GM12878 (cell line): ENCODE results near the gene AHNAK. TPM values are rescaled to one million over a fixed set of nuclear protein-coding genes. Genes with fewer than 3 reads are reported as not detected.
"Not testable (repeated sequence)": the region's sequence is repeated elsewhere in the genome, so short reads cannot be mapped to it uniquely, and the experiment has no call there.

Source experiments
- ATAC-seq: fragments of 200-7000 bp; cut with Tn5 transposase; 3 replicates; pipeline ENCODE4 v1.9.1; 2020; ENCODE audit warnings: mild to moderate bottlenecking, moderate library complexity
- BruUV-seq: library from RNA; stranded (reverse); fragments of 400-500 nt; replicated peaks from 2 replicates; lab custom pipeline; 2021; lab: Mats Ljungman, UMichigan
- CTCF ChIA-PET: fragments of 300-600 bp; sonication (Branson Sonifier 250); formaldehyde crosslinking; extraction: SDS; loops from one replicate; lab custom pipeline; 2021; ENCODE audit warnings: inconsistent platforms; lab: Yijun Ruan, JAX
- POLR2A ChIA-PET: fragments of 350-600 bp; formaldehyde crosslinking; extraction: SDS; loops from one replicate; lab custom pipeline; 2021; ENCODE audit warnings: inconsistent platforms; lab: Charles Lee
- RAD21 ChIA-PET: fragments of 300-600 bp; sonication (Branson Sonifier 250); formaldehyde crosslinking; loops from one replicate; lab custom pipeline; 2023; ENCODE audit warnings: antibody characterized with exemption; ENCODE audit not compliant: unreplicated experiment; lab: Charles Lee
- SMC1A ChIA-PET: fragments of 300-600 bp; sonication (Branson Sonifier 250); formaldehyde crosslinking; loops from one replicate; lab custom pipeline; 2023; ENCODE audit not compliant: unreplicated experiment, uncharacterized antibody; lab: Charles Lee
- DNase-seq: peaks from one replicate; pipeline ENCODE4 v3.0.0-alpha.2; 2011; ENCODE audit warnings: low read depth, low spot score
- FAIRE-seq: peaks from 3 replicates; lab custom pipeline; 2011; peaks lifted over from hg19 to GRCh38; lab: Jason Lieb, UNC
- H2AFZ ChIP-seq: 2 replicates; pipeline ENCODE4 v1.6.0; 2011; ENCODE audit warnings: low read depth, low read length, control low read depth; ENCODE audit not compliant: control insufficient read depth
- H3K27ac ChIP-seq: 2 replicates; pipeline ENCODE4 v1.5.1; 2011; ENCODE audit warnings: control low read depth; ENCODE audit not compliant: control insufficient read depth, insufficient read depth
- H3K27me3 ChIP-seq, 2 experiments: replicated peaks in 1 of 2; 2 replicates each; pipeline versions ENCODE4 v1.6.0 to v1.6.1; 2011; ENCODE audit warnings: low read length in 1 of 2; ENCODE audit not compliant: control insufficient read depth in 2 of 2, insufficient read depth in 2 of 2
- H3K36me3 ChIP-seq, 2 experiments: 2 replicates each; pipeline ENCODE4 v1.5.1; 2011; ENCODE audit warnings: low read length in 1 of 2; ENCODE audit not compliant: control insufficient read depth in 2 of 2, insufficient read depth in 2 of 2
- H3K4me1 ChIP-seq: 2 replicates; pipeline ENCODE4 v1.6.1; 2011; ENCODE audit warnings: mild to moderate bottlenecking, low read length, moderate library complexity, mixed read lengths; ENCODE audit not compliant: control insufficient read depth, insufficient read depth
- H3K4me2 ChIP-seq: 2 replicates; pipeline ENCODE4 v1.6.0; 2011; ENCODE audit warnings: control low read depth; ENCODE audit not compliant: control insufficient read depth, insufficient read depth
- H3K4me3 ChIP-seq: fragments of 200-600 bp; sonication (generic); 2 replicates; pipeline ENCODE4 v1.5.1; 2016
- H3K79me2 ChIP-seq: 2 replicates; pipeline ENCODE4 v1.6.0; 2011; ENCODE audit warnings: low read length; ENCODE audit not compliant: control insufficient read depth, insufficient read depth
- H3K9ac ChIP-seq: 2 replicates; pipeline ENCODE4 v1.8.0; 2011; ENCODE audit warnings: low read length, control low read depth, mixed read lengths; ENCODE audit not compliant: control insufficient read depth, insufficient read depth
- H3K9me3 ChIP-seq: replicated peaks from 3 replicates; pipeline ENCODE4 v1.5.1; 2011; ENCODE audit warnings: mild to moderate bottlenecking, low read length; ENCODE audit not compliant: control insufficient read depth, insufficient read depth
- H4K20me1 ChIP-seq: 2 replicates; pipeline ENCODE4 v1.6.0; 2011; ENCODE audit not compliant: control insufficient read depth, insufficient read depth
- GABPA ChIP-seq: IDR thresholded peaks from 2 replicates; pipeline ENCODE4 v1.6.1; 2014; ENCODE audit warnings: antibody characterized with exemption, low read depth, mild to moderate bottlenecking, inconsistent platforms
- SUZ12 ChIP-seq: fragments of 200-600 bp; sonication (generic); IDR thresholded peaks from one replicate; pipeline ENCODE4 v1.6.1; 2018; ENCODE audit warnings: antibody characterized with exemption, mild to moderate bottlenecking; ENCODE audit not compliant: unreplicated experiment
- ZNF384 ChIP-seq: IDR thresholded peaks from 2 replicates; pipeline ENCODE4 v1.6.1; 2012; ENCODE audit warnings: low read depth, mild to moderate bottlenecking, low read length, improper control_type of control experiment, borderline replicate concordance
- WGBS: methylation state at CpG from one replicate; pipeline ENCODE4 v1.1.6; 2016; ENCODE audit warnings: low lambda C conversion rate; ENCODE audit not compliant: insufficient replicate concordance, insufficient coverage; ENCODE audit errors: missing lambda C conversion rate; 5-methylcytosine and 5-hydroxymethylcytosine counted together
- in situ Hi-C: fragments of 300-500 bp; cut with MboI; formaldehyde crosslinking; loops from 9 replicates; pipeline ENCODE4 v1.14.3; 2018; ENCODE audit warnings: mixed read lengths
- intact Hi-C: fragments of 100-400 bp; cut with micrococcal nuclease; formaldehyde crosslinking; loops from one replicate; pipeline ENCODE4 v1.14.2; 2022; ENCODE audit not compliant: unreplicated experiment
- polyA plus RNA-seq, 11 experiments: library from polyadenylated mRNA; depleted of rRNA in 4 of 11; unstranded in 6 of 11; stranded (reverse) in 5 of 11; fragments of >200 nt; fragmentation: Nextera tagmentation in 4 of 11; fragmentation: Illumina TruSeq in 1 of 11; extraction: Ambion mirVana in 4 of 11; extraction: Trizol in 1 of 11; gene quantifications; 1 replicate in 1 of 11; 2 replicates in 10 of 11; pipeline versions ENCODE4 v1.2.1 to v1.2.3, GENCODE V29; 2011 to 2016; ENCODE audit warnings: inconsistent platforms in 2 of 11, missing spikeins in 2 of 11, low read depth in 1 of 11
- total RNA-seq, 4 experiments: library from RNA; depleted of rRNA in 3 of 4; stranded (reverse); fragments of >200 nt in 3 of 4; fragmentation: Illumina TruSeq in 1 of 4; extraction: Trizol in 1 of 4; gene quantifications; 2 replicates each; pipeline versions ENCODE4 v1.2.1 to v1.2.3, GENCODE V29; 2013 to 2021
- TF ChIP-seq, protein P1 (sequence below), 3 experiments: IDR thresholded peaks in 2 of 3; conservative IDR thresholded peaks in 1 of 3; 2 replicates each; pipeline ENCODE4 v1.5.1; 2011; ENCODE audit warnings: low read depth in 3 of 3, low read length in 3 of 3, mild to moderate bottlenecking in 3 of 3, control low read depth in 2 of 3, moderate library complexity in 2 of 3, inconsistent platforms in 1 of 3, mixed read lengths in 1 of 3; ENCODE audit not compliant: control insufficient read depth in 2 of 3, insufficient read depth in 1 of 3; ENCODE audit errors: extremely low read depth in 1 of 3

Gene AHNAK
- total and polyA plus RNA-seq, 10 of the 15 experiments (the other 5 are each of a cell fraction or from before 2014, with no cell fraction given) = 0.76 to 90.3 (median 19.4) TPM

GRCh38 chr11:62588966-62589637 lies 42.5 kb upstream of the AHNAK start:
- no TSS peak for BruUV-seq
- Histone ChIP-seq H2AFZ (no peak overlapping the region), H3K79me2 (peaks cover 18% of the 10 kb centered on the region), H3K4me3 (no peak overlapping the region), H3K9me3 (no peaks in the 10 kb centered on the region), H3K9ac (no peak overlapping the region), H3K4me2 (no peak overlapping the region), H3K27me3 (no peaks in the 10 kb centered on the region), H4K20me1 (no peaks in the 10 kb centered on the region), H3K36me3 (peaks cover 12 to 18% of the 10 kb centered on the region in 2 experiments), H3K4me1 (peaks cover 8% of the 10 kb centered on the region), H3K27ac (no peak overlapping the region)
- no peak for ATAC-seq
- intact Hi-C loops = no loop called here
- CTCF ChIA-PET = interaction anchor here (1.6 to 2.1 kb wide), 3 partner anchors 15 to 164 kb away, joined by 5 to 9 read pairs (median 6); partner anchors contain the start of gene EEF1G
- TF ChIP-seq, protein P1, sequence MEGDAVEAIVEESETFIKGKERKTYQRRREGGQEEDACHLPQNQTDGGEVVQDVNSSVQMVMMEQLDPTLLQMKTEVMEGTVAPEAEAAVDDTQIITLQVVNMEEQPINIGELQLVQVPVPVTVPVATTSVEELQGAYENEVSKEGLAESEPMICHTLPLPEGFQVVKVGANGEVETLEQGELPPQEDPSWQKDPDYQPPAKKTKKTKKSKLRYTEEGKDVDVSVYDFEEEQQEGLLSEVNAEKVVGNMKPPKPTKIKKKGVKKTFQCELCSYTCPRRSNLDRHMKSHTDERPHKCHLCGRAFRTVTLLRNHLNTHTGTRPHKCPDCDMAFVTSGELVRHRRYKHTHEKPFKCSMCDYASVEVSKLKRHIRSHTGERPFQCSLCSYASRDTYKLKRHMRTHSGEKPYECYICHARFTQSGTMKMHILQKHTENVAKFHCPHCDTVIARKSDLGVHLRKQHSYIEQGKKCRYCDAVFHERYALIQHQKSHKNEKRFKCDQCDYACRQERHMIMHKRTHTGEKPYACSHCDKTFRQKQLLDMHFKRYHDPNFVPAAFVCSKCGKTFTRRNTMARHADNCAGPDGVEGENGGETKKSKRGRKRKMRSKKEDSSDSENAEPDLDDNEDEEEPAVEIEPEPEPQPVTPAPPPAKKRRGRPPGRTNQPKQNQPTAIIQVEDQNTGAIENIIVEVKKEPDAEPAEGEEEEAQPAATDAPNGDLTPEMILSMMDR (IDR thresholded peaks at IDR 0.05 in 2 of 3, conservative IDR thresholded peaks at IDR 0.05 in 1 of 3; ENCODE audit: control insufficient read depth in 2 of 3, extremely low read depth in 1 of 3, insufficient read depth in 1 of 3, low read depth in 3 of 3, low read length in 3 of 3) = peak in 1 of 3 experiments; percentile 15; a peak in 1 of 6 replicates
- no peak for TF ChIP-seq GABPA
- TF ChIP-seq SUZ12 = no peak
- TF ChIP-seq ZNF384 = 0 out of 2 replicates have a peak, but pooled peaks have one; percentile 8
- no peak for DNase-seq
- WGBS = 62% methylated on average over 18 of the region's 18 CpGs
- in situ Hi-C loops = no loop called here
- POLR2A ChIA-PET = interaction anchor here (0.6 to 1.6 kb wide), 4 partner anchors 13 to 18 kb away, joined by 3 to 4 read pairs (median 4); partner anchors contain the start of genes EEF1G and MTA2
- SMC1A ChIA-PET = interaction anchor here (1.2 to 2.2 kb wide), 2 partner anchors 16 to 78 kb away, joined by 3 to 8 read pairs; partner anchors contain the start of gene EEF1G
- no peak for FAIRE-seq
- RAD21 ChIA-PET = interaction anchor here (2.2 kb wide), 1 partner anchor 164 kb away, joined by 7 read pairs; no protein-coding TSS in a partner anchor

GRCh38 chr11:62585356-62585755 lies 38.8 kb upstream of the AHNAK start:
- H4K20me1 ChIP-seq, intact Hi-C loops, ATAC-seq, H3K4me1 ChIP-seq, H3K79me2 ChIP-seq, H2AFZ ChIP-seq, H3K4me3 ChIP-seq, H3K9me3 ChIP-seq, H3K9ac ChIP-seq, BruUV-seq, H3K4me2 ChIP-seq, H3K27me3 ChIP-seq, DNase-seq, in situ Hi-C loops, CTCF ChIA-PET, H3K27ac ChIP-seq, FAIRE-seq: not testable (repeated sequence)
- peaks cover 7 to 13% of the 10 kb centered on the region in 2 experiments for H3K36me3 ChIP-seq
- RAD21 ChIA-PET = interaction anchor here (0.9 kb wide), 1 partner anchor 11 kb away, joined by 3 read pairs; no protein-coding TSS in a partner anchor
- WGBS = 87% methylated on average over 7 of the region's 7 CpGs
- POLR2A ChIA-PET = interaction anchor here (0.6 to 3.1 kb wide), 2 partner anchors 11 to 284 kb away, joined by 3 to 18 read pairs; partner anchors contain the start of gene EEF1G
- SMC1A ChIA-PET = interaction anchor here (1.3 kb wide), 1 partner anchor 80 kb away, joined by 3 read pairs; the partner anchor contains the start of genes C11orf98 and CSKMT

GRCh38 chr11:62581735-62582134 lies 35.1 kb upstream of the AHNAK start:
- intact Hi-C loops, BruUV-seq, H3K4me1 ChIP-seq, H3K27ac ChIP-seq, H3K9me3 ChIP-seq, DNase-seq, H3K79me2 ChIP-seq, H3K9ac ChIP-seq, in situ Hi-C loops, H4K20me1 ChIP-seq, H3K4me3 ChIP-seq, H3K27me3 ChIP-seq, H2AFZ ChIP-seq, SMC1A ChIA-PET, H3K4me2 ChIP-seq, FAIRE-seq, ATAC-seq: not testable (repeated sequence)
- peaks cover 12% of the 10 kb centered on the region in 2 experiments; a peak in 3 of 4 replicates for H3K36me3 ChIP-seq
- 90% methylated on average over 4 of the region's 4 CpGs for WGBS
- CTCF ChIA-PET = interaction anchor here (1.2 kb wide), 1 partner anchor 11 kb away, joined by 3 read pairs; no protein-coding TSS in a partner anchor
- POLR2A ChIA-PET = interaction anchor here (0.6 kb wide), 2 partner anchors 20 to 159 kb away, joined by 3 to 5 read pairs; partner anchors contain the start of gene MTA2
- RAD21 ChIA-PET = interaction anchor here (1.1 kb wide), 1 partner anchor 10 kb away, joined by 3 read pairs; the partner anchor contains the start of gene TUT1
